ENCODE data around the gene MPHOSPH6.

GRCh38 chr16:82199209-82199608 lies 29.2 kb upstream of the MPHOSPH6 start:
- no peak for TF ChIP-seq TAF1 (IDR thresholded peaks at IDR 0.05; ENCODE audit: low read depth)
- TF ChIP-seq EZH2 (IDR thresholded peaks at IDR 0.05; ENCODE audit: borderline replicate concordance, insufficient read depth, low read length, poor library complexity, severe bottlenecking), result no peak
- no peak for TF ChIP-seq CTCF (IDR thresholded peaks at IDR 0.05; ENCODE audit: poor library complexity, severe bottlenecking)
- no peak for TF ChIP-seq SMC3 (conservative IDR thresholded peaks at IDR 0.05; ENCODE audit: poor library complexity)
- TF ChIP-seq EP300 (conservative IDR thresholded peaks at IDR 0.05; ENCODE audit: poor library complexity, severe bottlenecking), result no peak
- no peak for TF ChIP-seq MXI1 (conservative IDR thresholded peaks at IDR 0.05; ENCODE audit: poor library complexity, severe bottlenecking)
- TF ChIP-seq POLR2AphosphoS5 (IDR thresholded peaks at IDR 0.05), result no peak
- no peak for TF ChIP-seq RAD21 (conservative IDR thresholded peaks at IDR 0.05)

All from neural cell (in vitro differentiated cells).